Endodermal cell (in vitro differentiated cells): Measurements from ENCODE around the gene HES7. TPM values are rescaled to one million over a fixed set of nuclear protein-coding genes. Genes with fewer than 3 reads are reported as not detected.

Experiments used
- DNase-seq: peaks from one replicate; pipeline ENCODE4 v3.0.0-alpha.2; 2017
- H3K27ac ChIP-seq: 2 replicates; pipeline ENCODE4 v1.5.1; 2013; ENCODE audit warnings: mild to moderate bottlenecking, low read depth, low read length, moderate library complexity
- H3K27me3 ChIP-seq: 2 replicates; pipeline ENCODE4 v1.6.1; 2013; ENCODE audit warnings: mild to moderate bottlenecking, low read length, moderate library complexity; ENCODE audit not compliant: insufficient read depth, control insufficient read depth, poor library complexity, severe bottlenecking
- H3K36me3 ChIP-seq: 2 replicates; pipeline ENCODE4 v1.7.0; 2013; ENCODE audit warnings: mild to moderate bottlenecking, low read length, moderate library complexity; ENCODE audit not compliant: control insufficient read depth, insufficient read depth
- H3K4me1 ChIP-seq: one replicate; pipeline ENCODE4 v1.7.0; 2013; ENCODE audit warnings: low read length; ENCODE audit not compliant: control insufficient read depth, insufficient read depth
- H3K4me3 ChIP-seq: 2 replicates; pipeline ENCODE4 v1.5.1; 2013; ENCODE audit warnings: mild to moderate bottlenecking, low read length, moderate library complexity
- H3K9ac ChIP-seq: 2 replicates; pipeline ENCODE4 v1.6.1; 2013; ENCODE audit warnings: mild to moderate bottlenecking, low read length, moderate library complexity; ENCODE audit not compliant: poor library complexity, severe bottlenecking; ENCODE audit errors: extremely low read depth
- H3K9me3 ChIP-seq: 2 replicates; pipeline ENCODE4 v1.6.1; 2013; ENCODE audit warnings: mild to moderate bottlenecking, low read length, moderate library complexity; ENCODE audit not compliant: control insufficient read depth
- H3K27ac Mint-ChIP-seq: 2 replicates; pipeline ENCODE4 v1.8.0; 2020; ENCODE audit warnings: mixed read lengths
- H3K27me3 Mint-ChIP-seq: 2 replicates; pipeline ENCODE4 v1.8.0; 2021; ENCODE audit warnings: mild to moderate bottlenecking, mixed read lengths; ENCODE audit not compliant: insufficient read depth
- H3K36me3 Mint-ChIP-seq: 2 replicates; pipeline ENCODE4 v1.8.0; 2020; ENCODE audit warnings: low read depth, mixed read lengths
- H3K4me1 Mint-ChIP-seq: 2 replicates; pipeline ENCODE4 v1.8.0; 2020; ENCODE audit warnings: mixed read lengths
- H3K4me3 Mint-ChIP-seq: 2 replicates; pipeline ENCODE4 v1.8.0; 2020; ENCODE audit warnings: mild to moderate bottlenecking, moderate library complexity, mixed read lengths
- H3K9me3 Mint-ChIP-seq: 2 replicates; pipeline ENCODE4 v1.8.0; 2020; ENCODE audit warnings: mild to moderate bottlenecking, mixed read lengths
- WGBS, 2 experiments: methylation state at CpG; one replicate each; pipeline versions ENCODE4 v1.1.5 to v1.1.7; 2013; ENCODE audit warnings: missing lambda C conversion rate in 2 of 2, mixed read lengths in 1 of 2; ENCODE audit not compliant: insufficient coverage in 1 of 2, insufficient read length in 1 of 2; 5-methylcytosine and 5-hydroxymethylcytosine counted together
- total RNA-seq, 2 donors: library from RNA; stranded (reverse); fragmentation: NEBNext Ultra II Directional in 1 of 2; extraction: Animal tissue kit (Norgen Biotek cat#: 25700) in 1 of 2; gene quantifications; 2 replicates in 1 of 2; 3 replicates in 1 of 2; pipeline ENCODE4 v1.2.1, GENCODE V29; 2021
- TF ChIP-seq, protein P1 (sequence below): fragments of 200-600 bp; sonication (generic); conservative IDR thresholded peaks from 2 replicates; pipeline ENCODE4 v1.5.0; 2021; ENCODE audit warnings: antibody characterized with exemption, mild to moderate bottlenecking

HES7 gene
- total RNA-seq, 2 donors from 2014 or later, result 0.40 to 2.2 TPM

DNA sequence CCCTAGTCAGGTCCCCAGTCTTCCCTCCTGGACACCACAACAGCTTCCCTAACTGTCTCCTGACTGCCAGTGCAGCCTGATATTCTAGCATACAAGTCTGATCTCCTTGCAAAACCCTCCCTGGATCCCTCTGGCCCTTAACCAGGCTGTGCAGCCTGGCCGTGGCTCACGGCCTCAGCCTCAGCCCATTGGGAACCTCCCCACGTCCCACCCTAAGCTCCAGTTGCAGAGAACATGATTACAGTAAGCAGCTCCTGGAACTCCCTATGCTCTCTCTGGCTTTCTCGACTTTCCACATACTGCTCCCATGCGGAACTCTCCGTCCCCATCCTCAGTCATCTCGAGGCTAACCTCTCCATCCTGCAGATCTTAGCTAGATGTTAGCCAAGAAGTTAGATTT is 49.4 kb downstream of the HES7 start:
- Histone ChIP-seq H3K9ac (no peak overlapping the region), H3K27me3 (peaks cover 91% of the 10 kb centered on the region), H3K36me3 (no peaks in the 10 kb centered on the region), H3K9me3 (no peaks in the 10 kb centered on the region), H3K4me3 (no peak overlapping the region), H3K4me1 (peaks cover 2% of the 10 kb centered on the region), H3K27ac (no peak overlapping the region)
- H3K27me3 Mint-ChIP-seq, result peaks cover 90% of the 10 kb centered on the region
- no peaks in the 10 kb centered on the region for H3K36me3 Mint-ChIP-seq
- peaks cover 2% of the 10 kb centered on the region for H3K9me3 Mint-ChIP-seq
- TF ChIP-seq, protein P1, sequence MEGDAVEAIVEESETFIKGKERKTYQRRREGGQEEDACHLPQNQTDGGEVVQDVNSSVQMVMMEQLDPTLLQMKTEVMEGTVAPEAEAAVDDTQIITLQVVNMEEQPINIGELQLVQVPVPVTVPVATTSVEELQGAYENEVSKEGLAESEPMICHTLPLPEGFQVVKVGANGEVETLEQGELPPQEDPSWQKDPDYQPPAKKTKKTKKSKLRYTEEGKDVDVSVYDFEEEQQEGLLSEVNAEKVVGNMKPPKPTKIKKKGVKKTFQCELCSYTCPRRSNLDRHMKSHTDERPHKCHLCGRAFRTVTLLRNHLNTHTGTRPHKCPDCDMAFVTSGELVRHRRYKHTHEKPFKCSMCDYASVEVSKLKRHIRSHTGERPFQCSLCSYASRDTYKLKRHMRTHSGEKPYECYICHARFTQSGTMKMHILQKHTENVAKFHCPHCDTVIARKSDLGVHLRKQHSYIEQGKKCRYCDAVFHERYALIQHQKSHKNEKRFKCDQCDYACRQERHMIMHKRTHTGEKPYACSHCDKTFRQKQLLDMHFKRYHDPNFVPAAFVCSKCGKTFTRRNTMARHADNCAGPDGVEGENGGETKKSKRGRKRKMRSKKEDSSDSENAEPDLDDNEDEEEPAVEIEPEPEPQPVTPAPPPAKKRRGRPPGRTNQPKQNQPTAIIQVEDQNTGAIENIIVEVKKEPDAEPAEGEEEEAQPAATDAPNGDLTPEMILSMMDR, result no peak
- DNase-seq, result peak; percentile 43
- WGBS, 2 experiments, result 65 to 77% methylated on average over 4 to 7 of the region's 7 CpGs
- H3K4me3 Mint-ChIP-seq, result no peak overlapping the region
- no peak overlapping the region for H3K27ac Mint-ChIP-seq
- H3K4me1 Mint-ChIP-seq, result peaks cover 28% of the 10 kb centered on the region

DNA sequence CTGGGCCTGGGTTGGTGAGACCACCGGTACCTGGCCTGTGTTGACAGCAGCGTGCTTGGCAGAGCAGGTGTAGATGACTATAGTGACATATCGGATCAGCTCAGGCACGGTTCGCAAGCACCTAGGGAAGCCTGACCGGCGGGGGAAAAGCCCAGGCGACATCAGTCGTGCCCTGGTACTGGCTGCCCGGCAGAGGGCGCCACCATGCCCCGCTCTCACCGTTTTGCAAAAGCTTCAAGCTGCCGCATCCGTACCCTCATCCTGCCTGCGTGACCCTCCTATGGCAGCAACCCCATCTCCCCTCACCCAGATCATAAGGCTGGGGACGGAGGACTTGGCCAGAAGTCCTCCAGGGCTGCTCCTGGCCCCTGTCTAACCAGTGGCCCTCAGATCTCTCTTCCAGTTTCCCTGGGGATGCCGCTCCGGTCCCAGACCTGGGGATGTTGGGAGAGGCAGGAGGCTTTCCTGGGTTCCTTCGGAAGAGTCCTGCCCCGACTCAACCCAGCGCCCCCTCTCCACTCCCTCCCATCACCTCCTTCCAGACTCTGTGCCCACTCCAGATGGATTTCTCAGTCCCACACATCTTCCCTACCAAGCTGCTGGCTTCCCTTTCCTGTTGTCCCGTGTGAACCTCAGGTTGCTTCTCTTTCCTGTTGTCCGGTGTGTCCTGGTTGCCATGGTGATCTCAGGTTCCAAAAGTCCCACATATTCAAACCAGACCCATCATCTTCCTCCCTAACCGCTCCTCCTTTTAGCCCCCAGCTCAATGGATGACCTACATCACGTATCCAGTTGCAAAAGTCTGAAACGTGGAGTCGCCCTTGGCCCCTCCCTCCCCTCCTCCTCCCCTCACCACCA is 50.0 kb downstream of the HES7 start:
- Histone ChIP-seq H3K9ac (no peak overlapping the region), H3K27me3 (peaks cover 84% of the 10 kb centered on the region), H3K9me3 (no peaks in the 10 kb centered on the region), H3K4me1 (peaks cover 7% of the 10 kb centered on the region), H3K4me3 (no peak overlapping the region), H3K36me3 (no peaks in the 10 kb centered on the region), H3K27ac (no peak overlapping the region)
- H3K36me3 Mint-ChIP-seq, result no peaks in the 10 kb centered on the region
- no peak overlapping the region for H3K27ac Mint-ChIP-seq
- peak; percentile 97 for DNase-seq
- WGBS, 2 experiments, result 10 to 18% methylated on average over 19 to 28 of the region's 28 CpGs
- H3K27me3 Mint-ChIP-seq, result peaks cover 85% of the 10 kb centered on the region
- no peaks in the 10 kb centered on the region for H3K9me3 Mint-ChIP-seq
- H3K4me1 Mint-ChIP-seq, result peaks cover 35% of the 10 kb centered on the region
- H3K4me3 Mint-ChIP-seq, result peak overlapping the region; percentile 48
- TF ChIP-seq, protein P1, result peak; percentile 97

DNA sequence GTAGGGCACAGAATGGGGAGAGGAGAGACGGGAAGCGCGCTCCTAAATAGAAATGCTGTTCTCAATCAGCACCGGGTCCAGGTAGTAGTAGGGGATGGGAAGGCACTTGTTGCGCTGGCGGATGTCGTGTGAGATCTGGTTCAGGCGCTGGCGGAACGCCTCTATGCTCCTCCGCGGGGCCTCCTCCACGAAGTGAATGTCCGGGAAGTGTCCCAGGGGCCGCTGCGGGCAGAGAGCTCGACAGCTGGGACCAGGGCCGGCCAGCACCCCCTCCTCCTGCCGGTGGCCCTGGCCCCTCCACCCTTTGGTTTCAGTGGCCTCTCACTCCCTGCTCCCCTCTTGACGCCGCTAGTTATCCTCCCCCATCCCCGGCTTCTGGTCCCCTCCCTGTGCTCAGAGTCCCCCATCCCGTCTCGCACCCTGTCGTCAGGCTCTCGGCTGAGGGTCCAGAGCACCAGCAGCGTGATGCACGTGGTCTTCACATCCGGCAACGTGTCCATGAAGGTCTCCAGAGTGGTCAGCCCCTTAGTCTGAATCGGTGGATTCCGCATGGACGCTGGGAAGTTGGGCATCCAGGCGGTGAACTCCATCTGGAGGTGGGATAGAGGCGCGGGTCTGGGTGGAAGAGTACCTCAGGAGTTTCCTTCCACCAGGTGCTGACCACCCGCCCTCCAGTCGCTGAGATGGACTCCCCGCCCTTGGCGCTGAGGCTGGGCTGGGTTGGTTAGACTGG is 51.0 kb downstream of the HES7 start:
- DNase-seq, result peak; percentile 76
- no peak overlapping the region for H3K9ac ChIP-seq
- H3K27me3 Mint-ChIP-seq, result peaks cover 76% of the 10 kb centered on the region

More for the DNA sequence above, 51.0 kb downstream of the HES7 start:
- Histone ChIP-seq H3K27me3 (peaks cover 77% of the 10 kb centered on the region), H3K4me3 (no peak overlapping the region), H3K27ac (no peak overlapping the region), H3K36me3 (no peaks in the 10 kb centered on the region), H3K9me3 (no peaks in the 10 kb centered on the region), H3K4me1 (peaks cover 11% of the 10 kb centered on the region)
- peaks cover 44% of the 10 kb centered on the region for H3K4me1 Mint-ChIP-seq
- TF ChIP-seq, protein P1, result no peak
- no peak overlapping the region for H3K27ac Mint-ChIP-seq
- no peaks in the 10 kb centered on the region for H3K36me3 Mint-ChIP-seq
- H3K9me3 Mint-ChIP-seq, result no peaks in the 10 kb centered on the region
- WGBS, 2 experiments, result 11 to 15% methylated on average over 13 to 40 of the region's 40 CpGs
- peak overlapping the region; percentile 48 for H3K4me3 Mint-ChIP-seq
